Naive B cell (primary cell): ENCODE data around the gene KDM3B. TPM values are rescaled to one million over a fixed set of nuclear protein-coding genes. Genes with fewer than 3 reads are reported as not detected.
"Not testable (repeated sequence)": the region's sequence is repeated elsewhere in the genome, so short reads cannot be mapped to it uniquely, and the experiment has no call there.

Experiments
- ATAC-seq, 2 donors: fragments of 150-1000 bp; cut with Tn5 transposase; 2 replicates each; pipeline ENCODE4 v1.10.0; 2021; ENCODE audit warnings: low read depth in 2 of 2, mild to moderate bottlenecking in 2 of 2, moderate library complexity in 2 of 2
- DNase-seq: peaks from one replicate; pipeline ENCODE4 v3.0.0; 2022
- H3K27ac Mint-ChIP-seq, 6 donors: one replicate each; pipeline ENCODE4 v1.8.0; 2020 to 2022; ENCODE audit warnings: mild to moderate bottlenecking in 6 of 6, mixed read lengths in 6 of 6, moderate library complexity in 5 of 6, inconsistent platforms in 2 of 6
- H3K27me3 Mint-ChIP-seq, 3 donors: one replicate each; pipeline ENCODE4 v1.8.0; 2021 to 2022; ENCODE audit warnings: mixed read lengths in 3 of 3, mild to moderate bottlenecking in 1 of 3
- H3K36me3 Mint-ChIP-seq, 2 donors: one replicate each; pipeline ENCODE4 v1.8.0; 2020 to 2022; ENCODE audit warnings: mixed read lengths in 2 of 2, inconsistent platforms in 1 of 2, mild to moderate bottlenecking in 1 of 2
- H3K4me1 Mint-ChIP-seq, 3 donors: one replicate each; pipeline ENCODE4 v1.8.0; 2020 to 2022; ENCODE audit warnings: mixed read lengths in 3 of 3, inconsistent platforms in 1 of 3, mild to moderate bottlenecking in 1 of 3, moderate library complexity in 1 of 3
- H3K4me3 Mint-ChIP-seq, 8 donors: one replicate each; pipeline ENCODE4 v1.8.0; 2020 to 2022; ENCODE audit warnings: mild to moderate bottlenecking in 8 of 8, mixed read lengths in 8 of 8, moderate library complexity in 8 of 8, inconsistent platforms in 2 of 8
- H3K9me3 Mint-ChIP-seq, 7 donors: one replicate each; pipeline ENCODE4 v1.8.0; 2020 to 2022; ENCODE audit warnings: mixed read lengths in 7 of 7, mild to moderate bottlenecking in 5 of 7, inconsistent platforms in 2 of 7, moderate library complexity in 1 of 7
- polyA plus RNA-seq, 6 donors: library from polyadenylated mRNA; unstranded; fragments of 300-500 nt; fragmentation: Illumina TruSeq; gene quantifications; one replicate each; pipeline ENCODE4 v1.2.3, GENCODE V29; 2021; ENCODE audit warnings: low read depth in 6 of 6

Gene KDM3B
- polyA plus RNA-seq, 6 donors from 2014 or later: 3.9 to 29.2 (median 18.3) TPM

GRCh38 chr5:138471052-138471361 is 118.5 kb downstream of the KDM3B start:
- Mint-ChIP-seq H3K27ac (peak overlapping the region in 2 of 6 donors; percentile 12 to 90), H3K9me3 (no peaks in the 10 kb centered on the region), H3K4me1 (peaks cover 20 to 25% (median 20%) of the 10 kb centered on the region in 3 donors), H3K4me3 (peak overlapping the region in 1 of 8 donors; percentile 90), H3K36me3 (peaks cover 0 to 12% of the 10 kb centered on the region in 2 donors), H3K27me3 (peaks cover 4 to 11% (median 7%) of the 10 kb centered on the region in 3 donors)
- ATAC-seq (no peak), DNase-seq (no peak)

GRCh38 chr5:138472353-138472752 is 119.9 kb downstream of the KDM3B start:
- H3K4me3 Mint-ChIP-seq: no peak overlapping the region
- no peak overlapping the region for H3K27ac Mint-ChIP-seq
- DNase-seq (no peak), ATAC-seq (no peak)
- peaks cover 0 to 9% of the 10 kb centered on the region in 2 donors for H3K36me3 Mint-ChIP-seq
- H3K27me3 Mint-ChIP-seq: peaks cover 10 to 24% (median 20%) of the 10 kb centered on the region in 3 donors
- peaks cover 10 to 15% (median 11%) of the 10 kb centered on the region in 3 donors for H3K4me1 Mint-ChIP-seq
- H3K9me3 Mint-ChIP-seq: no peaks in the 10 kb centered on the region

GRCh38 chr5:138473151-138473550 is 120.7 kb downstream of the KDM3B start:
- not testable (repeated sequence) for H3K4me3 Mint-ChIP-seq, H3K27ac Mint-ChIP-seq, H3K36me3 Mint-ChIP-seq, H3K9me3 Mint-ChIP-seq, DNase-seq, ATAC-seq, H3K4me1 Mint-ChIP-seq
- H3K27me3 Mint-ChIP-seq: peaks cover 10 to 27% (median 22%) of the 10 kb centered on the region in 3 donors

GRCh38 chr5:138476918-138477317 is 124.4 kb downstream of the KDM3B start:
- no peaks in the 10 kb centered on the region for H3K9me3 Mint-ChIP-seq
- no peaks in the 10 kb centered on the region for H3K36me3 Mint-ChIP-seq
- no peak for ATAC-seq
- no peak overlapping the region for H3K4me3 Mint-ChIP-seq
- no peak overlapping the region for H3K27ac Mint-ChIP-seq
- peaks cover 10 to 41% (median 28%) of the 10 kb centered on the region in 3 donors for H3K27me3 Mint-ChIP-seq
- no peak for DNase-seq
- H3K4me1 Mint-ChIP-seq: peaks cover 0 to 3% (median 0%) of the 10 kb centered on the region in 3 donors

GRCh38 chr5:138482638-138483037 is 130.2 kb downstream of the KDM3B start:
- DNase-seq (no peak), ATAC-seq (no peak)
- Mint-ChIP-seq H3K4me1 (peaks cover 0 to 3% (median 0%) of the 10 kb centered on the region in 3 donors), H3K36me3 (no peaks in the 10 kb centered on the region), H3K9me3 (no peaks in the 10 kb centered on the region), H3K27me3 (peaks cover 9 to 37% (median 17%) of the 10 kb centered on the region in 3 donors), H3K27ac (no peak overlapping the region), H3K4me3 (no peak overlapping the region)

Other genes starting within 250 kb of the KDM3B start
- gene NME5, start 213.3 kb upstream of the KDM3B start, polyA plus RNA-seq: not detected
- gene BRD8, start 174.1 kb upstream of the KDM3B start, polyA plus RNA-seq: 10 to 100 TPM; 11.2 to 38.2 (median 26.2) TPM
- not detected for gene KIF20A, start 173.6 kb upstream of the KDM3B start, polyA plus RNA-seq
- 10 to 100 TPM; 12.6 to 26.0 (median 14.1) TPM for gene CDC23, start 139.4 kb upstream of the KDM3B start, polyA plus RNA-seq
- not detected for gene GFRA3, start 78.1 kb upstream of the KDM3B start, polyA plus RNA-seq
- gene CDC25C, start 20.9 kb upstream of the KDM3B start, polyA plus RNA-seq: under 1 TPM in 1 of 6 donors, not detected in 5; 0.48 TPM
- 10 to 100 TPM; 24.2 to 37.9 (median 30.7) TPM for gene FAM53C, start 14.4 kb upstream of the KDM3B start, polyA plus RNA-seq
- not detected for gene REEP2, start 86.4 kb downstream of the KDM3B start, polyA plus RNA-seq
- 100 to 1,000 TPM in 2 of 6 donors, 10 to 100 TPM in 3, 1 to 10 TPM in 1; 7.0 to 125 (median 41.8) TPM for gene EGR1, start 112.8 kb downstream of the KDM3B start, polyA plus RNA-seq
- gene ETF1, start 190.6 kb downstream of the KDM3B start, polyA plus RNA-seq: 10 to 100 TPM; 18.4 to 35.0 (median 30.7) TPM
- 100 to 1,000 TPM; 102 to 128 (median 109) TPM for gene HSPA9, start 222.7 kb downstream of the KDM3B start, polyA plus RNA-seq